IMR-90 (cell line): ENCODE measurements around the gene SBF2. TPM values are rescaled to one million over a fixed set of nuclear protein-coding genes. Genes with fewer than 3 reads are reported as not detected.
A peak's percentile ranks its signal among the peaks of the same experiment; 100 is the strongest.

Experiments used
- ATAC-seq: fragments of 200-7000 bp; cut with Tn5 transposase; 2 replicates; pipeline ENCODE4 v1.9.1; 2020; ENCODE audit warnings: low read depth, mild to moderate bottlenecking, moderate library complexity
- BruUV-seq: library from RNA; stranded (reverse); fragments of 400-500 nt; replicated peaks from 2 replicates; lab custom pipeline; 2021; lab: Mats Ljungman, UMichigan
- CTCF ChIA-PET: fragments of 300-600 bp; formaldehyde crosslinking; extraction: SDS; loops from one replicate; lab custom pipeline; 2021; ENCODE audit warnings: antibody characterized with exemption; lab: Yijun Ruan, JAX
- POLR2A ChIA-PET: fragments of 300-600 bp; sonication (Branson Sonifier 250); formaldehyde crosslinking; loops from one replicate; lab custom pipeline; 2022; ENCODE audit warnings: antibody characterized with exemption; ENCODE audit not compliant: unreplicated experiment; lab: Charles Lee
- DNase-seq: peaks from one replicate; pipeline ENCODE4 v3.0.0; 2013
- H2AFZ ChIP-seq: replicated peaks from 2 replicates; pipeline ENCODE3; 2013; ENCODE audit warnings: low read length, mild to moderate bottlenecking; ENCODE audit not compliant: poor library complexity
- H2AK5ac ChIP-seq: 2 replicates; pipeline ENCODE4 v1.6.1; 2013; ENCODE audit warnings: low read depth, low read length, inconsistent platforms
- H2AK9ac ChIP-seq: replicated peaks from 2 replicates; pipeline ENCODE3; 2013; ENCODE audit warnings: mild to moderate bottlenecking, low read depth, low read length, moderate library complexity; ENCODE audit not compliant: poor library complexity
- H2BK120ac ChIP-seq: 2 replicates; pipeline ENCODE4 v1.6.1; 2013; ENCODE audit warnings: low read depth, low read length, inconsistent platforms
- H2BK15ac ChIP-seq: 3 replicates; pipeline ENCODE4 v1.6.1; 2013; ENCODE audit warnings: low read depth, low read length, inconsistent platforms
- H2BK20ac ChIP-seq: 2 replicates; pipeline ENCODE4 v1.6.1; 2013; ENCODE audit warnings: low read depth, mild to moderate bottlenecking, inconsistent platforms, low read length, moderate library complexity
- H2BK5ac ChIP-seq: 2 replicates; pipeline ENCODE4 v1.6.1; 2013; ENCODE audit warnings: mild to moderate bottlenecking, low read depth, low read length, inconsistent platforms; ENCODE audit not compliant: poor library complexity, severe bottlenecking
- H3K14ac ChIP-seq: replicated peaks from 2 replicates; pipeline ENCODE4 v1.6.1; 2013; ENCODE audit warnings: low read depth, low read length, inconsistent platforms
- H3K18ac ChIP-seq: 2 replicates; pipeline ENCODE4 v1.6.1; 2013; ENCODE audit warnings: low read depth, low read length, control low read depth
- H3K23ac ChIP-seq: 2 replicates; pipeline ENCODE4 v1.6.1; 2013; ENCODE audit warnings: low read depth, low read length, inconsistent platforms
- H3K27ac ChIP-seq: 2 replicates; pipeline ENCODE4 v1.5.1; 2013; ENCODE audit warnings: mild to moderate bottlenecking, control low read depth, low read length; ENCODE audit not compliant: insufficient read depth
- H3K27me3 ChIP-seq: 2 replicates; pipeline ENCODE4 v1.6.1; 2013; ENCODE audit warnings: low read length; ENCODE audit not compliant: control insufficient read depth, insufficient read depth
- H3K36me3 ChIP-seq: 2 replicates; pipeline ENCODE4 v1.6.1; 2013; ENCODE audit warnings: low read length, mixed read lengths; ENCODE audit not compliant: control insufficient read depth, insufficient read depth
- H3K4ac ChIP-seq: 2 replicates; pipeline ENCODE4 v1.6.1; 2013; ENCODE audit warnings: low read depth, low read length, inconsistent platforms
- H3K4me1 ChIP-seq: 2 replicates; pipeline ENCODE4 v1.6.1; 2013; ENCODE audit warnings: low read length, mixed read lengths; ENCODE audit not compliant: control insufficient read depth, insufficient read depth
- H3K4me2 ChIP-seq: 2 replicates; pipeline ENCODE4 v1.6.1; 2013; ENCODE audit warnings: low read depth, mild to moderate bottlenecking, control low read depth, low read length, moderate library complexity
- H3K4me3 ChIP-seq: 2 replicates; pipeline ENCODE4 v1.5.1; 2013; ENCODE audit warnings: low read depth, mild to moderate bottlenecking, control low read depth, low read length, moderate library complexity; ENCODE audit not compliant: insufficient read depth
- H3K56ac ChIP-seq: 2 replicates; pipeline ENCODE4 v1.6.1; 2013; ENCODE audit warnings: low read length, inconsistent platforms; ENCODE audit not compliant: insufficient read depth; ENCODE audit errors: extremely low read depth
- H3K79me1 ChIP-seq, 2 experiments: 2 replicates each; pipeline ENCODE4 v1.6.1; 2013; ENCODE audit warnings: low read length in 2 of 2, inconsistent platforms in 1 of 2, low read depth in 1 of 2
- H3K9ac ChIP-seq: 2 replicates; pipeline ENCODE4 v1.6.1; 2013; ENCODE audit warnings: low read depth, low read length, control low read depth
- H3K9me1 ChIP-seq: 2 replicates; pipeline ENCODE4 v1.6.1; 2013; ENCODE audit warnings: low read length, inconsistent platforms; ENCODE audit not compliant: insufficient read depth
- H3K9me3 ChIP-seq: 2 replicates; pipeline ENCODE4 v1.6.1; 2013; ENCODE audit warnings: low read length; ENCODE audit not compliant: control insufficient read depth, insufficient read depth
- H4K20me1 ChIP-seq: 2 replicates; pipeline ENCODE4 v1.6.1; 2013; ENCODE audit warnings: low read length, inconsistent platforms; ENCODE audit not compliant: insufficient read depth
- H4K5ac ChIP-seq: 2 replicates; pipeline ENCODE4 v1.6.1; 2013; ENCODE audit warnings: mild to moderate bottlenecking, low read depth, low read length, control low read depth
- H4K8ac ChIP-seq, 2 experiments: 2 replicates each; pipeline ENCODE4 v1.6.1; 2013; ENCODE audit warnings: low read depth in 2 of 2, low read length in 2 of 2, control low read depth in 1 of 2, inconsistent platforms in 1 of 2
- H4K91ac ChIP-seq: 2 replicates; pipeline ENCODE4 v1.6.1; 2013; ENCODE audit warnings: low read depth, low read length, inconsistent platforms; ENCODE audit not compliant: insufficient read depth
- CEBPB ChIP-seq: IDR thresholded peaks from 2 replicates; pipeline ENCODE4 v1.6.1; 2012; ENCODE audit warnings: low read depth, low read length, improper control_type of control experiment
- CHD1 ChIP-seq: IDR thresholded peaks from 2 replicates; pipeline ENCODE4 v1.6.1; 2012; ENCODE audit warnings: low read depth, low read length, improper control_type of control experiment
- CTCF ChIP-seq: conservative IDR thresholded peaks from 2 replicates; pipeline ENCODE4 v1.5.1; 2012; ENCODE audit warnings: mild to moderate bottlenecking, low read depth, low read length, improper control_type of control experiment
- ELK1 ChIP-seq: fragments of 150-350 bp; IDR thresholded peaks from 2 replicates; pipeline ENCODE4 v1.6.1; 2016; ENCODE audit warnings: low read depth, mild to moderate bottlenecking, low read length, moderate library complexity, borderline replicate concordance
- FOS ChIP-seq: fragments of 150-350 bp; IDR thresholded peaks from 2 replicates; pipeline ENCODE4 v1.6.1; 2016; ENCODE audit warnings: low read depth, low read length
- MAFK ChIP-seq: IDR thresholded peaks from 2 replicates; pipeline ENCODE4 v1.6.1; 2012; ENCODE audit warnings: low read depth, low read length, improper control_type of control experiment
- MAZ ChIP-seq: IDR thresholded peaks from 2 replicates; pipeline ENCODE4 v1.6.1; 2012; ENCODE audit warnings: low read depth, mild to moderate bottlenecking, low read length, improper control_type of control experiment, moderate library complexity, borderline replicate concordance
- MXI1 ChIP-seq: IDR thresholded peaks from 2 replicates; pipeline ENCODE4 v1.6.1; 2012; ENCODE audit warnings: low read depth, mild to moderate bottlenecking, low read length, moderate library complexity, borderline replicate concordance
- NFE2L2 ChIP-seq: fragments of 150-350 bp; IDR thresholded peaks from 2 replicates; pipeline ENCODE4 v1.6.1; 2016; ENCODE audit warnings: low read depth, mild to moderate bottlenecking, low read length
- RAD21 ChIP-seq: IDR thresholded peaks from 2 replicates; pipeline ENCODE4 v1.6.1; 2012; ENCODE audit warnings: low read length, improper control_type of control experiment
- RCOR1 ChIP-seq: IDR thresholded peaks from 2 replicates; pipeline ENCODE4 v1.6.1; 2012; ENCODE audit warnings: mild to moderate bottlenecking, low read length, improper control_type of control experiment; ENCODE audit not compliant: insufficient replicate concordance
- USF2 ChIP-seq: fragments of 150-350 bp; IDR thresholded peaks from 2 replicates; pipeline ENCODE4 v1.6.1; 2017; ENCODE audit warnings: mild to moderate bottlenecking, antibody characterized with exemption, low read length, low read depth
- WGBS, 2 experiments: methylation state at CpG; one replicate each; pipeline versions ENCODE4 v1.1.5 to v1.1.7; 2013; ENCODE audit warnings: missing lambda C conversion rate in 2 of 2; ENCODE audit not compliant: insufficient read length in 1 of 2; ENCODE audit errors: extremely low coverage in 2 of 2; 5-methylcytosine and 5-hydroxymethylcytosine counted together
- dilution Hi-C: fragments of 300-500 bp; cut with HindIII; formaldehyde crosslinking; loops from one replicate; pipeline ENCODE4 v1.14.3; 2018; ENCODE audit warnings: low sequenced_read_pairs; ENCODE audit not compliant: unreplicated experiment
- in situ Hi-C: fragments of 300-500 bp; cut with MboI; formaldehyde crosslinking; loops from 3 replicates; pipeline ENCODE4 v1.14.3; 2019; ENCODE audit warnings: low sequenced_read_pairs, inconsistent platforms, mixed read lengths
- intact Hi-C: fragments of 100-400 bp; cut with micrococcal nuclease; formaldehyde crosslinking; loops from 2 replicates; pipeline ENCODE4 v1.10.0; 2022
- polyA plus RNA-seq, 3 experiments: library from polyadenylated mRNA; depleted of rRNA; stranded (reverse); fragments of >200 nt; gene quantifications; 2 replicates each; pipeline ENCODE4 v1.2.3, GENCODE V29; 2012; ENCODE audit warnings: low replicate concordance in 1 of 3
- total RNA-seq: library from RNA; depleted of rRNA; stranded (reverse); fragments of >200 nt; gene quantifications from 2 replicates; pipeline ENCODE4 v1.2.3, GENCODE V29; 2012

SBF2 gene
- total and polyA plus RNA-seq, 2 of the 4 experiments (the other 2 are of a cell fraction) = 23.8 to 51.8 TPM

GRCh38 chr11:9849389-9849788 is 444.6 kb downstream of the SBF2 start:
- Histone ChIP-seq H2AK5ac (no peak overlapping the region), H3K9ac (no peak overlapping the region), H3K27ac (no peak overlapping the region), H3K9me3 (no peaks in the 10 kb centered on the region), H2BK5ac (peak overlapping the region; percentile 70), H3K27me3 (no peaks in the 10 kb centered on the region), H4K8ac (no peak overlapping the region; a peak in 1 of 4 replicates), H2AFZ (no peak overlapping the region), H3K36me3 (peaks cover 10% of the 10 kb centered on the region), H2AK9ac (no peak overlapping the region), H3K9me1 (peaks cover 5% of the 10 kb centered on the region), H3K4me1 (peaks cover 9% of the 10 kb centered on the region), H3K23ac (no peak overlapping the region), H3K4me3 (no peak overlapping the region), H2BK15ac (peak overlapping the region; percentile 58; the same call in 1 of the 3 replicates), H3K79me1 (peaks cover 0 to 14% of the 10 kb centered on the region in 2 experiments; a peak in 2 of 4 replicates), H2BK120ac (no peak overlapping the region), H3K18ac (peak overlapping the region; percentile 69; the same call in 1 of the 2 replicates), H2BK20ac (no peak overlapping the region), H3K56ac (no peak overlapping the region), H4K5ac (peak overlapping the region; percentile 84; the same call in 1 of the 2 replicates), H4K20me1 (no peaks in the 10 kb centered on the region), H3K14ac (no peak overlapping the region), H3K4me2 (no peak overlapping the region), H4K91ac (no peak overlapping the region), H3K4ac (no peak overlapping the region)
- TF ChIP-seq CHD1 (no peak), RAD21 (no peak), CTCF (no peak), MXI1 (no peak), MAFK (no peak), ELK1 (no peak), RCOR1 (no peak), CEBPB (no peak), NFE2L2 (no peak), FOS (no peak), USF2 (no peak), MAZ (no peak)
- WGBS, 2 experiments = no CpG with 5 or more reads among the region's 1 CpG
- dilution Hi-C loops (no loop called here), intact Hi-C loops (no loop called here), in situ Hi-C loops (no loop called here)
- no TSS peak for BruUV-seq
- ChIA-PET CTCF (interaction anchor here (0.5 kb wide), 1 partner anchor 384 kb away, joined by 7 read pairs; no protein-coding TSS in a partner anchor), POLR2A (no interaction called here)
- ATAC-seq (no peak), DNase-seq (no peak)
